GM23338 (cell line): ENCODE measurements around the gene SNX5.

ENCODE experiments used
- CREB1 ChIP-seq: fragments of 250-450 bp; sonication (Bioruptor Pico); IDR thresholded peaks from 2 replicates; pipeline ENCODE4 v1.5.0; 2020; ENCODE audit warnings: low read depth, mild to moderate bottlenecking, moderate library complexity
- CTCF ChIP-seq, 2 experiments: fragments of 200-600 bp in 1 of 2; sonication (generic) in 1 of 2; conservative IDR thresholded peaks; 2 replicates each; pipeline versions ENCODE4 v1.5.1 to v1.6.1; 2016 to 2017; ENCODE audit warnings: antibody characterized with exemption in 2 of 2, low read depth in 2 of 2, mild to moderate bottlenecking in 2 of 2, moderate library complexity in 1 of 2
- ETS1 ChIP-seq: IDR thresholded peaks from 2 replicates; pipeline ENCODE4 v1.6.1; 2016; ENCODE audit warnings: antibody characterized with exemption
- EZH2 ChIP-seq: fragments of 200-600 bp; sonication (generic); IDR thresholded peaks from one replicate; pipeline ENCODE4 v1.8.0; 2017; ENCODE audit warnings: antibody characterized with exemption, mild to moderate bottlenecking, low read depth; ENCODE audit not compliant: unreplicated experiment
- EZH2phosphoT487 ChIP-seq: fragments of 200-600 bp; sonication (generic); IDR thresholded peaks from one replicate; pipeline ENCODE4 v1.8.1; 2018; ENCODE audit warnings: antibody characterized with exemption; ENCODE audit not compliant: unreplicated experiment
- JUNB ChIP-seq: IDR thresholded peaks from one replicate; pipeline ENCODE4 v1.6.1; 2016; ENCODE audit warnings: antibody characterized with exemption; ENCODE audit not compliant: unreplicated experiment
- NANOG ChIP-seq: IDR thresholded peaks from 2 replicates; pipeline ENCODE4 v1.6.1; 2016; ENCODE audit warnings: antibody characterized with exemption, borderline replicate concordance
- POLR2AphosphoS5 ChIP-seq: IDR thresholded peaks from 2 replicates; pipeline ENCODE4 v1.6.1; 2016; ENCODE audit warnings: antibody characterized with exemption, low read depth
- REST ChIP-seq: IDR thresholded peaks from one replicate; pipeline ENCODE4 v1.6.1; 2018; ENCODE audit warnings: antibody characterized with exemption; ENCODE audit not compliant: unreplicated experiment
- STAT1 ChIP-seq: IDR thresholded peaks from one replicate; pipeline ENCODE4 v1.6.1; 2016; ENCODE audit warnings: antibody characterized with exemption; ENCODE audit not compliant: unreplicated experiment
- ZNF331 ChIP-seq: fragments of 250-450 bp; sonication (Bioruptor Pico); IDR thresholded peaks from 2 replicates; pipeline ENCODE4 v1.5.0; 2020; ENCODE audit warnings: low read depth, mild to moderate bottlenecking, moderate library complexity
- ZNF462 ChIP-seq: fragments of 250-450 bp; sonication (Bioruptor Pico); IDR thresholded peaks from 2 replicates; pipeline ENCODE4 v1.5.0; 2020; ENCODE audit warnings: mild to moderate bottlenecking, moderate library complexity

- TF ChIP-seq CTCF (conservative IDR thresholded peaks at IDR 0.05; ENCODE audit: low read depth in 2 of 2) (no peak), REST (no peak), EZH2 (no peak), STAT1 (no peak), POLR2AphosphoS5 (no peak), EZH2phosphoT487 (no peak), CREB1 (no peak), ZNF331 (CRISPR knock-in tag) (no peak), ETS1 (no peak), JUNB (no peak), NANOG (no peak), ZNF462 (CRISPR knock-in tag) (no peak)
These were observed 22.6 kb downstream of the SNX5 start for GRCh38 chr20:17946040-17946439.
